ENCODE results near the gene CHAF1B.

CHAF1B gene

GRCh38 chr21:36466061-36466511, 80.9 kb downstream of the CHAF1B start:
- DNase-seq, result no peak
- Mint-ChIP-seq H3K36me3 (ENCODE audit: insufficient read depth) (no peaks in the 10 kb centered on the region), H3K9me3 (no peaks in the 10 kb centered on the region), H3K27me3 (peaks cover 36 to 45% of the 10 kb centered on the region in 2 donors), H3K27ac (no peak overlapping the region), H3K4me1 (ENCODE audit: low read depth in 2 of 2) (no peaks in the 10 kb centered on the region), H3K4me3 (no peak overlapping the region)
- ATAC-seq (replicated peaks), result no peak

Measured in effector memory CD8-positive, alpha-beta T cell (primary cell).